Measurements from ENCODE around the gene SERPINA5. TPM values are rescaled to one million over a fixed set of nuclear protein-coding genes. Genes with fewer than 3 reads are reported as not detected.
"Not testable (repeated sequence)": the region's sequence is repeated elsewhere in the genome, so short reads cannot be mapped to it uniquely, and the experiment has no call there.

The SERPINA5 gene
- total RNA-seq, 1 donor from 2014 or later = not detected

DNA sequence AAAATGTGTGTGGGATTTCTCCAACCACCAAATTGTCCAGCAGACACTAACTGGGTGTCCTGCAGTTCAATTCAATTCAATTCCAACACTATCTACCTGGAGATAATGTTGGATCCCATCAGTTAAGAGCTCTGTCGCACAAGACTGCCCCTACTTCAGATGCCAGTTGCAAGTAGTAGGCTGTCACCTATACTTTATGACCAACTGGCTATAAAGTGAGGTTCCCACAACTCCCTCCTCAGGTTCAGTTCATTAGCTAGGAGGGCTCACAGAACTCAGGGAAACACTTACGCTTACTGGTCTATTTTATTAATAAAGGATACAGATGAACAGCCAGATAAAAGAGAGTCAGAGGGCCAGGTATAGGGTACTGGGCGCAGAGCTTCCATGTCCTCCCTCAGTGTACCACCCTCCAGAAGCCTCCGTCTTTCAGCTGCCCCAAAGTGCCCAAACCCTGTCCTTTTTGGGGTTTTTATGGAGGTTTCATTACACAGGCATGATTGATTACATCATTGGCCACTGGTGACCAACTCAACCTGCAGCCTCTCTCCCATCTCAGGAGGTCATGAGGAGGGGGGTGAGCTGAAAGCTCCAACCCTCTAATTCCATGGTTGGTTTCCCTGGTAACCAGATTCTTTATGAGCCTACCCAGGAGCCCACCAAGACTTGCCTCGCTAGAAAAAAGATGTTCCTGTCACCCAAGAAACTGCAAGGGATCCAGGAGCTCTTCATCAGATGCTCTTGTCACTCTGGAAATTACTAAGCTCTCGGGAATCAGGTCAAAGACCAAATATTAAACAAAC, 7.5 kb upstream of the SERPINA5 start:
- intact Hi-C loops (cut with micrococcal nuclease) = no loop called here

DNA sequence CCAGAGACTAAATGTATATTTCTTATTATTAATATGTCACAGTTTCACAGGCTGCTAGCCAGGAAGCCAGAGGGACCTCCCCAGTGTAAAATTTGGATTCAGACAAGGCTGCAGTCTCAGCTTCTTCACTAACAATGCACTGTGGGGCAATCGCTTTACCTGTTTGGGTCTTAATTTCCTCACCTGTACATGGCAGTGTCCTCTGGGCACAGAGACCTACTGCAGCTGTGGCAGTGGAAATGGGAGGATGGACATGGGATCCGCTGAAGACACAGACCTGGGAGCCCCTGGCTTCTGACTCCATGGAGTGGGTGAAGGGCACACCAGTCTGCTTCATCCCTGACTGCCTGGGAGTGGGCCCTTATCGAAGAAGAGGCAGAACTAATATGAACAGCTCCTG, 6.9 kb upstream of the SERPINA5 start:
- intact Hi-C loops (cut with micrococcal nuclease) = no loop called here

GRCh38 chr14:94575730-94576585, 5.3 kb upstream of the SERPINA5 start:
- intact Hi-C loops (cut with micrococcal nuclease) = no loop called here

GRCh38 chr14:94577472-94577871, 3.8 kb upstream of the SERPINA5 start:
- intact Hi-C loops (cut with micrococcal nuclease) = not testable (repeated sequence)

GRCh38 chr14:94578712-94579111, 2.5 kb upstream of the SERPINA5 start:
- intact Hi-C loops (cut with micrococcal nuclease) = no loop called here

DNA sequence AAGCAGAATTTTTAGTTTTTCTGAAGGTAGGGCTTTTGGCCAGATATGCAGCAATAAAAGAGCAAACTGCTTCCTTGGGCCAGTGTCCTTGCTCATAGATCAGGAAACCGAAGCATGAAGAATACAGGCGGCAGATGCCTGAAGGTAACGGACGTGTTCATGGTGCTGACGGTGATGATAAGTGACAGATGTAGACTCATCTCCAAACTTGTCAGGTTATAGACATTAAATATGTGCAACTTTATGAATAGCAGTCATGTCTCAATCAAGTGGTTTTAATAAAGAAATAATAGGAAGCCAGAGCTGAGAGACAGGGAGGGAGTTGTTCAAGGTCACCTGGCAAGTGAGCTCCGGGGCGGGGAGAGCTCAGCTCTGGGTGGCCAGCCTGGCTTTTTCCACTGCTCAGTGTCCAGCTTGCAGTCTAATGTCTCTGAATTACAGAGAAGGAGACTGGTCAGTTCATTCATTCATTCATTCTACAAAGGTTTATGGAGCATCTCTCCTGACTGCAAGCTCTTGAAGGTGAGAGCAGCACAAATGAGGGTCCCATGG, 1.0 kb downstream of the SERPINA5 start:
- intact Hi-C loops (cut with micrococcal nuclease) = no loop called here

GRCh38 chr14:94582851-94583250, 1.6 kb downstream of the SERPINA5 start:
- intact Hi-C loops (cut with micrococcal nuclease) = no loop called here

- intact Hi-C loops (cut with micrococcal nuclease) = no loop called here
Observed at GRCh38 chr14:94583557-94583956, 2.3 kb downstream of the SERPINA5 start.

DNA sequence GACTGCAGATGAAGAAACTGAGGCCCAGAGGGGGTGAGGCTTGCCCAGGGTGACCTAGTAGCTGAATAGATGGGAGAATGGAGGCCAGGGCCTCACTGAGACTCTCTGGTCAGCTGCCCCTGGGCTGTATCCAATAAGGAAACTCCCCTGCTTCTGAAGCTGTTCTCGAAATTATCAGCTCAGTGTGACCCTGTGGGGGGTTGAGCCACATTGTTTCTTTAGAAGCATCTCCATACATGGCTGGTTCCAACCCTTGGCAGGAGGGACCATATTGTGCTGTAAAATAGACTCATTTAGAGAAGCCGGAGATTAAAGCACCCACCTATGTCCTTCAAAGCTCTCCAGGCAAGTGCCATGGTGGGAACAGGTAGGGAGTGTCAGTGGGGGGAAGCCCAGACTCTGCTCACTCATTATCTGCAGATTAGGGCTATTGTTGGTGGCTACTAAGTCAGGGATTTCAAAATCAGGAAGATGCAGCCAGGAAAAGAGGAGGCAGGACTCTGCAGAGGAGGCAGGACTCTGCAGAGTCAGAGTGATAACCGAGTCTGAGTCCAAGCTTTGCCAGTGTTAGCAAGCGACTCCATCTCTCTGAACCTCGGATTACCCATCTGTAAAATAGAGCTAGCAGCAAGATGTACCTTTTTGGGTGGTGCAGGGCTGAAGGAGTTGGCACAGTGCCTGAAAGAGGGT, 3.5 kb downstream of the SERPINA5 start:
- intact Hi-C loops (cut with micrococcal nuclease) = no loop called here

GRCh38 chr14:94586635-94587034, 5.4 kb downstream of the SERPINA5 start:
- intact Hi-C loops (cut with micrococcal nuclease) = no loop called here

GRCh38 chr14:94588311-94588710, 7.1 kb downstream of the SERPINA5 start:
- intact Hi-C loops (cut with micrococcal nuclease) = no loop called here

DNA sequence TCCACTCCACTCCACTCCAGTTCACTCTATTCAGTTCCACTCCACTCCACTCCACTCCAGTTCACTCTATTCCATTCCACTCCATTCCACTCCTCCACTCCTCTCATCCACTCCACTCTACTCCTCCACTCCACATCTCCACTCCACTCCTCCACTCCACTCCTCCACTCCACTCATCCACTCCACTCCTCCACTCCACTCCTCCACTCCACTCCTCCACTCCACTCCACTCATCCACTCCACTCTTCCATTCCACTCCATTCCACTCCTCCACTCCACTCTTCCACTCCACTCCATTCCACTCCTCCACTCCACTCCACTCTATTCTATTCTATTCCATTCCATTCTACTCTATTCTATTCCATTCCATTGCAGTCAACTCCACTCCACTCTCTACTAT, 9.8 kb downstream of the SERPINA5 start:
- intact Hi-C loops (cut with micrococcal nuclease) = no loop called here

- intact Hi-C loops (cut with micrococcal nuclease) = no loop called here
Observed at GRCh38 chr14:94591871-94592270, 10.6 kb downstream of the SERPINA5 start.

DNA sequence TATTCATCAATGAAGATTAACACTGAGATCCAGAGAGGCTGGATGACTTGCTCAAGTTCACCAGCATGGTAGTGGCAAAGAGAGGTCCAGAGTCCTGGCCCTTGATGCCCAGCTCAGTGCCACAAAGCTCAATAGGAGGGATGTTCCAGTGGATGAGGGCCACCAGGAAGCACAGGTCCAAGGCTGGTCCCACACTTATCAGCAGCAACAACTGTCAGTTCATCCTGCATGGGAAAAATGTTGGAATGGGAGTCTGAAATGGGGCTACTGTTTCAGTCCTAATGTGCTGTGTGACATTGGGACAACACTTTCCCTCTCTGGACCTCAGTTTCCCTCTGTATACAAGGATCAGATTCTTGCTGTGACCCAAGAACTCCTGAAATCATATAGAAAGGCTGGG, 11.2 kb downstream of the SERPINA5 start:
- intact Hi-C loops (cut with micrococcal nuclease) = no loop called here

GRCh38 chr14:94593376-94593748, 12.1 kb downstream of the SERPINA5 start:
- intact Hi-C loops (cut with micrococcal nuclease) = no loop called here

DNA sequence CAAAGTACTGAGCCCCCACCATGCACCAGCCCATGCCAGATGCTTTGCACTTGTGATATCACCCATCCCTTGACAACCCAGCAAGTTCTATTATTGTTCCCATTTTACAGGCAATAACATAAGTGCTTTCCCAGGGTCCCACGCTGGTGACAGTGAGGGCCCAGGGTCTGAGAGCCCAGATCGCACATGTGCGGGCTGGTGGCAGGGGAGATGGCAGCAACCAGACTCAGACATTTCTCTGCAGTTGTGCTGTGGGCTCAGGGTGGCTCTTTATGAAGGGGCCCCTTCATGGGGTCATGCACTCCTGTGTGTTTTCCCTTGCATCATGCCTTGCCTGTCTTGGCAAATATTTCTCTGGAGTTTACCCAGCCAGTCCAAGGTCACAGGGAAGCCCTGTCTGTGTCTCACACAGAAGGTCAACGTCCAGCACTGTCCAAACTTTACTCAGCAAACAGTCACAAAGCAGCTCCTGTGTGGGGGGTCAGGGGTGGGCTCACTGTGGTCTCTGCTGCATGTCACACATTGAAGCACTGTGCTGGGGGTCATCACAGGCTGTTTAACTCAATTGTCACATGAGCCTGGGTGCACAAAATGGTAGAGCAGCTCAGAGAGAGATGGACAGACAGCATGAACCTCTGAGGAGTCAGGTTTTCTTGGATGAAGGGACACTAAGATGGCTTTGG, 12.7 kb downstream of the SERPINA5 start:
- intact Hi-C loops (cut with micrococcal nuclease) = no loop called here

GRCh38 chr14:94594441-94594840, 13.2 kb downstream of the SERPINA5 start:
- intact Hi-C loops (cut with micrococcal nuclease) = no loop called here

- intact Hi-C loops (cut with micrococcal nuclease) = no loop called here
Observed at GRCh38 chr14:94595912-94596311, 14.7 kb downstream of the SERPINA5 start.

DNA sequence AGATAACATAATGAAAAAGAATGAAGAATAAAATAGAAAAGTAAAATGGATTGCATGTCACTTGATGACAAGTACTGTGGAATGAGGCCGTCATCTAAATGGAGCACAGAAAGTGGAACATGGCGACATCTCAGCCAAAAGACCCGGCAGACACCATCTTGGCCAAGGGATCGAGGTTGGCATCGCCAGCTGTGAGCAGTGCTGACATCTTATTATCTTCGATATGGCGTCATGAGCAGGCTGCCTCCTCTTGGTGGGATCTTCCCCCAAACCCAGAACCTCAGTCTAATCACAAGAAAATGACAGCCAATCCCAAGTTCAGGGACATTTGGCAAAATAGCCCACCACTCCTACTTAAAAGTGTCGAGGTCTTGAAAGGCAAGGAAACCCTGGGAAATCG, 15.1 kb downstream of the SERPINA5 start:
- intact Hi-C loops (cut with micrococcal nuclease) = no loop called here

DNA sequence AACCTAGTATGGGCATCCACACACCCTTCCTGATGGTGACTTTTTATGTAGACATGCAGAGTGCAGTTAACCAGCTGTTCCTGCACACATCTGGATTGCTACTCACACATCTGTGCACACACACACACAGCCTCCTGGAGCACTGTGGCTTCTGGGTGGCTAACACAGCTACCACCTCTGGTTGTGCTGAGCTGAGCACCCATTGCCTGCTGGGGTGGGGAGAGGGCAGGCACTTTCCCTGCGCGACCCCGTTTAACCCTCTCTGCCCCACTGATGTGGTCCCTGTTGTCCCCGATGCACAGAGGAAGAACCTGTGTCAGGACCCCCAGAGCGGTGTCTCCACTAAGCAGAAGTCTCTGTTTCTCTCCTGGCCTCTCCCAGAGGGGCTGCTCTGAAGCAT, 16.6 kb downstream of the SERPINA5 start:
- intact Hi-C loops (cut with micrococcal nuclease) = no loop called here

DNA sequence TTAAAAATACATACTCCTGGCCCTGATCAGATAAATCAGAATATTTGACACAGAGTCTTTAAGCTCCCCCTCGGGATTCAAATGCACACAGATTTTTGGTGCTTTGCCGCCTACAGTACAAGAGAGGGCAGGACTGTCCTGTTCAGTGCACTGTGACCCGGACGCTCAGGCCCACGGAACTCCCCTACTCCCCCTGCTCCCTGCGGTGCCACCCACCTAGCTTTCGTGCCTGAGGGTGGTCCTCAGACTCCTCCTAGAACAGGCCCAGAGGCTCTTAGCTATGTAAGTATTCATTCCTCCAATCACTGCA, 17.2 kb downstream of the SERPINA5 start:
- intact Hi-C loops (cut with micrococcal nuclease) = no loop called here

Data from T-helper 2 cell treated with Interferon-gamma antibody and Interleukin-4, amounts not matched to agents 100 ng/mL and 5 ng/mL, for 36 hours (primary cell).